GM19467 (cell line): ENCODE measurements around the gene GBE1.
A peak's percentile ranks its signal among the peaks of the same experiment; 100 is the strongest.
"Not testable (repeated sequence)": the region's sequence is repeated elsewhere in the genome, so short reads cannot be mapped to it uniquely, and the experiment has no call there.

Experiments
- ATAC-seq: cut with Tn5 transposase; IDR thresholded peaks from one replicate; pipeline ENCODE4 v1.9.1; 2021; ENCODE audit warnings: mild to moderate bottlenecking, moderate library complexity; ENCODE audit not compliant: unreplicated experiment

The GBE1 gene

DNA sequence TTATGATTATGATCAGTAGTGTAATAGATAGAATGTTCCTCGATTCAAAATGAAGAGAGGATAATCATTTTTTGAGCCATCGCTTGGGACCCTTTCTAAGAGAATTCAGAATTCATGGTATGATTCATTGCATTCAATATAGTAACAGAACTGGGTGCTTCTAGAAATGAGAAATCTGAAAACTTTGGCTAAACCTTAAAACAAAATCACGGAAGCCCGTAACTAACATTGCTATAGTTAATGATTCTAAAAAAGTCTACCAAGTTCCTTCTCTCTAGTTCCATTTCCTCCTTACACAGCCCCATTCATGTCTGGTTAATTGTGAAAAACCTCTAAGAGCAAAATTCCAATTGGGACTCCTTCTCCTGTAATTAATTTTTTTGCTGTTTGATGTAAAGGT, 217.1 kb downstream of the GBE1 start:
- no peak for ATAC-seq

DNA sequence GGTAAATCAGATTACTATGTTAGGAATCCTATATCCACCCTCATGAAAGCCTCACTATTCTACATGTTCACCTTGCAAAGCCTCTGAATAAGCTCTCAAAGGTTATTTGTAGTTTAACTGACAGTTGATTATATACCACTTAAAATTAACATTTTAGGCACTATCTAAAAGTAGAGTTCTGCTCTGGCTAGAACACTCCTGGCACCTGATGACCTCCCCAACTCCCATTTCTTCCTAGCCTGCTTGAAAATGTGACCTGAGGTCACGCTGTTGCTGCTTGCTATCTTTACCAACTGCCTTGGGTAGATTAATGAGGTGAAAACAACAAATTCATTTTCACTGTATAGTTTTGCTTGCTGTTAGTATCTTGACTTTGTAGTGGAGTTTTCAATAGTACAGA, 220.7 kb downstream of the GBE1 start:
- ATAC-seq = no peak

DNA sequence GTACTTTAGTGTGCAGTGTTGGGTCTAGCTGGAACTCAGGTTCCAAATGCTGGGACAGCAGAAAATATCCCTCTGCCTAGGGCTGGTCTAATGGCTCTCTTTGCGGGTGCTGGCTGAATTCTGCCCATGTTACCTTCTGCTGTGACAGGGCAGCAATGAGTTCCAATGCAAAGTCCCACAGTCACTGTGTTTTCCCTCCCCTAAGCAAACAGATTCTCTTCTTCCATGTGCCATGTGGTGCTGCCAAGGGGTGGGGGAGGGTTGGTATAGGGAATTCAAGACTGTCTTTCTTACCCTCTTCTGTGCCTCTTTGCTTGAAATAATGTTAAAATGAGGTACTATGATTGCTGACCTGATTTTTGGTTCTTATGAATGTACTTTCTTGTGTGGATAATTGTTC, 229.6 kb downstream of the GBE1 start:
- ATAC-seq = no peak

DNA sequence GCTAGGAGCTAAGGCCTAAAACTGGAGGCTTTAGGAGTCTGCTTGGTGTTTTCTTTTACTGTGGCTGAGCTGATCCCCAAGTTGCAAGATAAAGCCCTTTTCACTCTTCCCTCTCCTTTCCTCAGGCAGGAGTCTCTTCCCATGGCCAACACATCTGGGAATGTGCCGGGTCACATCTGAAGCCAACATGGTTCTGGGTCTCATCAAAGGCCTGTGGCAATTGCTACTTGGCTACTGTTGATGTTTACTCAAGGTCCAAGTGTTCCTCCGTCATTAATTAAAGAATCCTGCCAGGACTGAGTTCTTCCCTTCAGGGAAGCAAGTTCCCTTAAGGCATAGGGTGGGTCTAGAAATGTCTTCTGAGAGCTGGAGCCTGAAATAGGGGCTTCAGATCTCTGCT, 230.2 kb downstream of the GBE1 start:
- ATAC-seq = no peak

DNA sequence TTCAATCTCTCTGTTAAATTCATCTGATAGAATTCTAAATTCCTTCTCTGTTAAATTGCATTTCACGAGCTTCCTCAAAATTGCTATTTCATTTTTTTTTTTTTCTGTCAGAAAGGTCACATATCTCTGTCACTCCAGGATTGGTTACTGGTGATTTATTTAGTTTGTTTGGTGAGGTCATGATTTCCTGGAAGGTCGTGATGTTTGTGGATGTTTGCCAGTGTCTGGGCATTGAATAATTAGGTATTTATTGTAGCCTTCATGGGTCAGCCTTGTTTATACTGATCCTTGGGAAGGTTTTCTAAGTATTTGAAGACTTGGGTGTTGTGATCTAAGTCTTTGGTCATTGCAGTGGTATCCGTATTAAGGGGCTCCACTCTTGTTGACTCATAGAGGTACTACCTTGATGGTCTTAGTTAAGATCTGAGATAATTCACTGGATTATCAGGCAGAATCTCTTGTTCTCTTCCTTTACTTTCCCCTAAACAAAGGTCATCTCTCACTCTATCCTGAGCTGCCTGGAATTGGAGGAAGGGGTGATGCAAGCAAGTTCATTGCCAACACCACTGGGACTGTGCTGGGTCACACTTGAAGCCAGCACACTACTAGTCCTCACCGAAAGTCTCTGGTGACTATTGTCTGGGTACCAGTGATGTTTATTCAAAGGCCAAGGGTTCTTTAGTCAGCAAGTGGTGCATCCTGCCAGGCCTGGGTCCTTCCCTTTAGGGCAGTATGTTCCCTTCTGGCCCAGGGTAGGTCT, 231.1 kb downstream of the GBE1 start:
- no peak for ATAC-seq

DNA sequence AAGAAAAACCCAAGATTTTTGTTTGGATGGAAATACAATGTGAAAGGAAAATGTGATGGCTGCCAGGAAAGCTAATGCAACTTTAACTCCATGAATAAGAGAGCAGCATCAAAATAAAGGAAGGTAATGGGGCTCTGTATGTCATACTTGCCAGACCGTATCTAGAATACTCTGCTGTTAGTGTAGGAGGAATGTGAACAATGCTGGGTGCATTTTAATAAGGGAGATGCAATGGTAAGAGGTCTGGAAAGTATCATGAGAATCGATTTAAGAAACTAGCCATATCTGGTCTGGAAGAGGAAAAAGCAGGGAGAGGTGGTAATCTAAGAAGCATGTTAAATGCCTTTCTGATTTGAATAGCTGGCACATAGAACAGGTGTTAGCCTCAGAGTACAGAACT, 239.6 kb downstream of the GBE1 start:
- ATAC-seq = no peak

DNA sequence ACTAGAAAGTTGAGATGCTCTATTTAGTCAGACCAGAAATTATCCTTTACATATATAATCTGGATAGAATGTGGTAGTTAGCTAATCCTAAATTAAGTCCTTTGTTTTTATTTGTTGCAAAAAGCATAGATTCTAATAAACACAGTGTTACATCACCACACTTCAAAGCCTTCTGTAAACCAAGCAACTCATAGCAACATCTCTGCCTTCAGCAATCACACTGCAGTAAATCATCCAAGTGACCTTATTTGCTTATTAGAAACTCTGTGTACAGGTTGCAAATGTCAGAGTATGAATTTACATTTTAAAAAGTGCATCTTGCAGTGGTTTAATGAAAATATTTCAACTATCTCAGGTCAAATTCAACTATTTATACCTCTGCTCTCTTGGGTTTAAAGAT, 242.5 kb downstream of the GBE1 start:
- no peak for ATAC-seq

DNA sequence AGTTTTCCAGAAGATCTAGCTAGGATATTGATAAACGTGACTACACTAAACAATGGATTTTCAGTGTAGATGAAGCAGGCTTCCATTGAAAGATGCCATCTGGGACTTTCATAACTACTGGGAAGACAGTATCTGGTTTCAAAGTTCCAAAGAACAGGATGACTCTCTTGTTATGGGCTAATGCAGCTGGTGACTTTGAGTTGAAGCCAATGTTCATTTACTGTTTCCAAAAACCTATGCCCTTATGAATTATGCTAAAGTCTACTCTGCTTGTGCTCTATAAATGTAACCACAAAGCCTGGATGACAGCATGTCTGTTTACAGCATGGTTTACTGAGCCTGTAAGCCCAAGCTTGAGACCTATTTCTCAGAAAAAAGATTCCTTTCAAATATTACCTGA, 245.4 kb downstream of the GBE1 start:
- ATAC-seq = no peak

DNA sequence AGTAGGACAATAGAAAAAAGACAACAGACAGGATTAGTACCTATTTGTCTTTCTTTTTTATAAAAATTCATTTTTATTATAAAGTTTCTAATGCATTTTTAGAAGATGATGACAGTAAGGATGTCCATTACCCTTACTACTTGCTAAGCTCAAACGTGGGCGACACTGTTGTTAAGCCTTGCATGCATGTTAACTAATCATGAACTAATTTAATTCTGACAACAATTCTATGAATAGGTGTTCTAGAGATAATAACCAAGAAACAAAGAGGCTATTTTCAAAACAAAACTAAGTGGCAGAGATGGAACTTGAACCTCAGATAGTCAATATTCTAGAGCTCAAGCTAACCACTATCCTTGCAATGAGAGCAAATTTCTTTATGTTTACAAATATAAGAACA, 247.9 kb downstream of the GBE1 start:
- ATAC-seq = no peak

DNA sequence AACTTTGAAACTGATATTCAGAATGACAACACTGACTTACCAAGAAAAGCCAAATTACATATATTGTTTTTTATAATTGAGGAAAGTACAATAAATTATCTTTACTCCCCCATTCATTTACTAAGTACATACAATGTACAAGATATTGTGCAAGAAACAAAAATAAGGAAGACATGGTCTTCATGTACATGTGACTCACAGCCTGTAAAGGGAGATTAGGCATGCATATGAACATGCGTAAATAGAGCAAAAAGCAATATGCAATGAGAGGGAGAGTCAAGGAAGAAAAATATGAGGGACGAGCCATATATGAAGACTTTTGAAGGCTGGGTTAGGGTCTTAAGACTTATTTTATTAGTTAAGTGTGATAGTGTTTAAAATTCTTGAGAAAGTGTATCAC, 258.4 kb downstream of the GBE1 start:
- no peak for ATAC-seq

DNA sequence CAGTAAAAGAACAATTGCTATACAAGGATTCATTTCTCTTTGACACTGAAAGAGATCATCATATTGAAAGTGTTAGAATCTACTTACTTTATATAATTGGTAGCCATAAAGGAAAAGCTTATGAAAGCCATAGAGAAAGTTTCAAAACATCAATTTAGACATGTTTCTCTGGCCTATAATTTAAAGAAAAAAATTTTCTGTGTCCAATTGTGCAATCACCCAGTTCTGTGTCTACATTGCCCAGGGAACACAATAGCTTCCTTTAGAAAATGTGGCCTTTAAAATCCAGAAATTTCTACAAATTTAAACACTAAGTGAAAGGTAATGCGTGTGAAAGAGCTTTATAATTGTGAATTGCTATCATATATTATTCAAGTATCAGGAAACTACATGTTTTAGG, 259.2 kb downstream of the GBE1 start:
- ATAC-seq = no peak

DNA sequence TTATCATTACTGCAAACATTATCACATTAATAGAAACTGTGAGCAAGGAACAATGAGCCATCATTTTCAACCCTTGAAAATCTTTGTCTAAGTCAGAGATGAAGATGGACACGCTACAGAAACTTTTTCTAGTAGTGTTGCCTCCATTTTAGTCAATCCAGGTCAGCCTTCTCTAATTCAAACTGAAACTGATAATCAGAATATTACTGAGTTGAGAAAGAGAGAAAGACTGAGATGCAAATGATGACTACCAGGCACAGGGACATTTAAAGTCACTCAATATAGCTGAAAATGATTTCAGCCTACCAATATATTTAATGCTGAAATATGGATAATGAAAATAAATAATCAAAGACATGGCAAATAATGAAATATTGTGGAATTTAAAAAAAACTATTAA, 261.4 kb downstream of the GBE1 start:
- ATAC-seq = peak; percentile 80

DNA sequence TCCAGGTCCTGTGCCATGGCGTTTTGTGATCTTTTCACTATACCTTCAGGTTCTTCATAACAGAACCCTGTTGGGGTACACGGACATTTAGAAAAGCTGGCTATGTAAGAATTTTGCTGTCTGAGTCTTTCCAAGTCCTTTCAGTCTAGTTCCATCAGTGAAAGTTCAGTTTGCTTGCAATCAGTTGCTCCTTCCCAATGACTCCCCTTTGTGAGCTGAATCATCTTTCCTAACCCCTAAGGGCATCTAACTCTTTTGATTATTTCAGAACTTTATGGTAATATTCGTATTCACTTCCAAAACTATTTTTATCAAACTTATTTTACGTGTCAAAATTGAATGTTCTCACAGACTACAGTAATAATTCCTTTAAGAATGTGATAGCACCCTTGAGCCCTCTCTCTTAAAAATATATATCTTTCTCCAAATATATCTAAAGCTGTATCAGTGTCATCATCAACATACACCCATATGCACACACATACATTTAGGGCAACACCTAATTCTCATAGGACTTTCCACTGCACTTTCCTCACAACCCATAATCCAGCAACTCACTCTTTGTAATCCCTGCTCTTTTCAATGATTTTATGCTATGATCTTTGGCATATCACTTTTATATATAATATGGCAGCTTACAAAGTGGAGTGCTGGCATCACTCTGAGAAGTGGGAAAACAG, 263.7 kb downstream of the GBE1 start:
- no peak for ATAC-seq

DNA sequence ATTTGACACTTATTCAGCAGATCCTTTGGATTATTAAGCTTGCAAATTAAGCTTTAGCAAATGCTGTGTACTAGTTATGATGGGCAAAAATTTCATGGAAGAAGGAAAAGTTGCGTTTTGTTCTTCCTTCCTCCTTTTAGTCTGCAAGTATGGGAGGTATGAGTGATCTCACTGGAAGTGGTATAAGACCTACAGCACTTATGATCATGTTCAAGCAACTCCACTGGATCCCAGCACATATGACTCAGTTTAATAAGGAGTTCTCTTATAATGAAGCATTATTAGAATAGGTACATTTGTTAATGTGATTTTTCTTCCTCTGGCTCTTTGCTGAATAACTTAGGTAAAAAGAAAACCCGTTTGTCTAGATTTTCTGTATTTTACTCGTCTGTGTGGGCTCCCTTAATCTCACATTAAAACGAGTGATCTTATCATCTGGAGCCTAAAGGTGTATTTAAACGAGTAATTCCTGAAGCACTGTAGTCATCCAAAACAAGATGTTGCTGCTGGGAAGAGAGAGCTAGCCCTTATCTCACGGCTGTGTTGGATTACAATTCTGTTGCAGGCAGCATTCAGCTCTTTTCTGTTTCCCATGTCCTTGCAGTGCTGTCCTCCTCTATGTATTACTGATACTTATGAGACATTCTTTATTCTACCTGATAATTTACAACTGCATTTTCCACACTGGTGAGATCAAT, 264.9 kb downstream of the GBE1 start:
- no peak for ATAC-seq

DNA sequence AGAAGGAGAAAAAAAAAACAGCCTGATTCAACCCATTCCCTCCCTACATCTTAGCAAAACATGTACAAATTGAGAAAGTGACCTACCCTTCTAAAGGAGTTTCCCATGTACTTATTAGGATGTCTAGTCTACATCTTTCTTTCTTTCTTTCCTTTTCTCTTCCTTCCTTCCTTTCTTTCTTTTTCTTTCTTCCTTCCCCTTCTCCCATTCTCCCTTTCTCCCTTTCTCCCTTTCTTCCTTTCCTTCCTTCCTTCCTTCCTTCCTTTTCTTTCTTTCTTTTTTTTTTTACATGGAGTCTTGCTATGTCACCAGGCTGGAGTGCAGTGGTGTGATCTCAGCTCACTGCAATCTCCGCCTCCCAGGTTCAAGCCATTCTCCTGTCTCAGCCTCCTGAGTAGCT, 269.0 kb downstream of the GBE1 start:
- ATAC-seq = not testable (repeated sequence)

DNA sequence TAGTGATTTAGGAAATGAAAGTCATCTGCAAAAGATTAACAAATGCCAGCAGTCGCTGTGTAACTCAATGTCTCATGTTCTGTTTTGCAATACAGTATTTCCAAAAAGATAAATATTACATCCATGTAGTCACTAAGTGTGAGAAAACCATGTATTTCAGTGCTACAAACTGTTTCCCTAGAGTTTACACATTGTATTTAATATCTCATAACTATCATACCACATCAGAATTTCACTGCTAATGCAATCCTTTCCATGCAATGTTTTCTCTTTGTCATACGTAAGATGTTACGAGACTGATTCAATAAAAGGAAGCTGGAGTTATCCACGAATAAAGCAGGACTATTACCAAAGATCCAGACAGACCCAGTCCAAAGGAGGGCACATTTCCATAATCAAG, 269.4 kb downstream of the GBE1 start:
- ATAC-seq = no peak

DNA sequence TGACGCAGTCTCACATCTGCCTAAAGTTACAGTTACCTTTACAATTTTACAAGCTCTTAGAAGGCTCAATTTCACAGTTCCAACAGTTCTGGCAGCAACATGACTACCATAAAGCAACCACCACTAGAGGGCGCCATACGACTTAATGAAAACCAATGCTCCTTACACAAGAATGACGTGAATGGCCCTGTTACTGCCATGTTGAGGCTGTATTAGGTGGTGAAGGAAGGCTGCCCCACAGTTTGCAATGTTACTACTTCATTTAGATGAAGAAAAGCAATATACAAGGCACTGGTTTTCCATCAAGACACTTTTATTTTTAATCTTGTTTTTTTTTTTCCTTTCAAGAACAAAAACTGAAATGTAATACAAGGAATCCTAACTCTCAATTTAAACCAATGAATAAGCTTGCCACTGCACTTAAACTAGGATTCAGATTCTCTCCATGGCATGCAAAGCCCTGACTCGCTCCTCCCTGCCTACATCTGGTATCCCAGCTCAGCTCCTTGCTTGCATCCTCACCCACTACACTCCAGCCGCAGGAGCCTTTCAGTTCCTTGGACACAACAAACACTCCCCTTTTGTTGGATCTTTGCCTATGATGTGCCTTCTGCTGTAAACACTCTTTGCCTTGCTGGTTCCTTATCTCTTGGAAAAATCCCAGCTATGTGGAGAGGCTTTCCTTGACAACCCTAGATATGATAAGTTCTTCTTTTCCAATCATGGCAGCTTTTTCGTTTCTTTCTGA, 270.7 kb downstream of the GBE1 start:
- ATAC-seq = peak; percentile 92

DNA sequence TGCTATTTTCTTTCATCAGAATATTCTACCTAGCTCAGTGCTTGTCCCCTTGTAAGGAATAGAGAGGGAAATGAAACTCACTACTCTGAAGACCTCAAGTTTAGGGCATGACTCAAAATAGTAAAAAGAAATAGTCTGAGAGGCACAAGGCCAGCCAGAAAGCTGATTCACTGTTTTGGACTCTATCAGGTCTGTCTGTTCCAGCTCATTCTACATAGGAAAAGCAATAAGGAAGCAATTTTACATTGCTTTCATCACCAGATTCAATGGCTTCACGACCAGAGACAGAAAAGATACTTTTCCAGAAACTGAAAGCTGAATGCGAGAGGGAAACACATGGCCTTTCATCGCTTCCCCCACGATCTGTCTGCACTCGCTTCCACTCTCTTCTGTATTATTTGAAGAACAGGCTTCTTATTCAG, 276.0 kb downstream of the GBE1 start:
- peak; percentile 98 for ATAC-seq

DNA sequence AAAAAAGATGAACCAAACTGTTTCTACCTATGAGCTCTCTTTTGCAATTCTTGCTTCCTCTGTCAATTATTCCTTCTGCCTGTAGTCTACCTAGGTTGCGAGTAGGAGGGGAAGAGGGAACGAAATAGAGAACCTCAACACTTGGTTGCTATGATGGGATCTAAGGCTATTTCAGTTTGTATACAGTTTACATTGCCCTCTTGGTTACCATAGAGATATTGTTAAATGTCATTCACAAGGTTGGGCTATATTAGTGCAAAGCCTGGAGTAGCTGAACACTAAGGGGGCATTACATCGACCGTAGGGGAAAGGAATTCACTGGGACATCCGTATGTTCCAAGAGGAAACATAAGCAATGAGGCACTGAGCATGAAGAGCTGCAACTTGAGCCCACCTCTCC, 276.9 kb downstream of the GBE1 start:
- ATAC-seq = no peak

DNA sequence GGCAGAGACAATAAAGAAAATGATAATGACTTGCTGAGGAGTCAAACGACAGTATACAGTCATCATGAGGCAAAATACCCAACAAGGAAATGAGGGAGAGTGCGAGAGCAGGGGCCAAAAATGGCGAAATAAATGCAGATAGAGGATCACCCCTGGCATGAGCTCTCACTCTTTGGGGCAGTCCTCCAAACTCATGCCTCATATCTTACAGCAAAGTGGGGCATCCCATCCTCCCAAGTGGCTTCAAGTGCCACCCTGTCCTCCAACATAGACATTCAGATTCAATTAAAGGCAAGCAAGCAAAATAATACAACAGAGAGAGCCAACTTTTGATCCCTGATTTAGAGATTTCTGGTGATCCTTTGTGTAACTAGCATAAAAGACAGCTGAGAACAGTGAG, 278.4 kb downstream of the GBE1 start:
- no peak for ATAC-seq

DNA sequence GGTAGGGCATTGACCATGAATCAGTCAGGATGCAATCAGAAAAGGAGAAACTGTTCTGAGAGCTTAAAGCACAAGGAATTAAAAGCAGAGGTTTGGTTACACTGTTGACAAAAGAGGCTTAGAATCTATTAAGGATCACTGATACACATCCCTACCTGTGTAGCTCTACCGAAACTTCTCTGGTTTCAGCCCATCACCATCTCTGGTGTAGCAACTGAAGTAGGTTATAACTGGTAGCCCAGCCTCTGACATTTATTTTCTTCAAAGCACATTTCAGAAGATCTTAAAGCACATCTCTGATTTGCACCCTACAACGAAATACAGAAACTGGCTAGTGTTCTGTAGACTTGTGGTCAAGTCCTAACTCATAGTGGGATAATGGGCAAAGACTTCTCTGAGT, 283.7 kb downstream of the GBE1 start:
- no peak for ATAC-seq
